Glutamatergic neuron (in vitro differentiated cells): Measurements from ENCODE around the gene SAMD4A. TPM values are rescaled to one million over a fixed set of nuclear protein-coding genes. Genes with fewer than 3 reads are reported as not detected.
A peak's percentile ranks its signal among the peaks of the same experiment; 100 is the strongest.

Source experiments
- DNase-seq: peaks from one replicate; pipeline ENCODE4 v3.0.0; 2022
- H3K27ac Mint-ChIP-seq: one replicate; pipeline ENCODE4 v1.8.0; 2020; ENCODE audit warnings: mild to moderate bottlenecking, mixed read lengths, inconsistent platforms; ENCODE audit not compliant: unreplicated experiment
- H3K27me3 Mint-ChIP-seq: one replicate; pipeline ENCODE4 v1.8.0; 2020; ENCODE audit warnings: mild to moderate bottlenecking, moderate library complexity, mixed read lengths, inconsistent platforms; ENCODE audit not compliant: unreplicated experiment
- H3K36me3 Mint-ChIP-seq: one replicate; pipeline ENCODE4 v1.8.0; 2020; ENCODE audit warnings: mild to moderate bottlenecking, mixed read lengths, inconsistent platforms; ENCODE audit not compliant: unreplicated experiment
- H3K4me1 Mint-ChIP-seq: one replicate; pipeline ENCODE4 v1.8.0; 2020; ENCODE audit warnings: mild to moderate bottlenecking, low read depth, mixed read lengths, inconsistent platforms; ENCODE audit not compliant: unreplicated experiment
- H3K4me3 Mint-ChIP-seq: one replicate; pipeline ENCODE4 v1.8.0; 2020; ENCODE audit warnings: mild to moderate bottlenecking, mixed read lengths, inconsistent platforms; ENCODE audit not compliant: unreplicated experiment
- H3K9me3 Mint-ChIP-seq: one replicate; pipeline ENCODE4 v1.8.0; 2020; ENCODE audit warnings: mild to moderate bottlenecking, moderate library complexity, mixed read lengths, inconsistent platforms; ENCODE audit not compliant: unreplicated experiment
- CTCF ChIP-seq: fragments of 200-600 bp; sonication (generic); IDR thresholded peaks from one replicate; pipeline ENCODE4 v1.5.0; 2021; ENCODE audit not compliant: partially characterized antibody, unreplicated experiment
- total RNA-seq: library from RNA; stranded (reverse); fragmentation: NEBNext Ultra II Directional; extraction: Animal tissue kit (Norgen Biotek cat#: 25700); gene quantifications from one replicate; pipeline ENCODE4 v1.2.1, GENCODE V29; 2021; ENCODE audit not compliant: unreplicated experiment

The SAMD4A gene
- total RNA-seq, 1 donor from 2014 or later, result 0.56 TPM

DNA sequence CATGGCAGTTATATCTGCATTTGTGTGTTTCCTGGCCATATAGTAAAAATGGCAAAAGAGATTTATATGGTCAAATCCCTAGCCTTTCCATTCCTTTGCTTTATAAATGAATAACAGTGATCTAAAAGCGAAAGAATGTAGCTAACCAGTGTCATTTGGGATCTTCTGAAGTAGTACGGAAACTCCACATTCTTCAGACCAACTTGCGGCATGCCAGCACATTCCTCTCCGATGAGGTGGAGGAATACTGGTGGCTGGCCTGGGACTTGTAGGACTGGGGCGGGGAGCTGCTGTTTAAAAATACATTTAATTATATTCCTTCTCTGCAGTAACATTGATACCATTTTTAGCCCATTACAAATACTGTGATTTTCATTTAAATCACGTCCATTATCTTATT lies 85.3 kb downstream of the SAMD4A start:
- Mint-ChIP-seq H3K36me3 (no peaks in the 10 kb centered on the region), H3K4me3 (no peak overlapping the region), H3K4me1 (peaks cover 7% of the 10 kb centered on the region), H3K27me3 (no peaks in the 10 kb centered on the region), H3K9me3 (no peaks in the 10 kb centered on the region), H3K27ac (no peak overlapping the region)
- TF ChIP-seq CTCF, result no peak
- DNase-seq, result no peak

- DNase-seq, result no peak
- no peaks in the 10 kb centered on the region for H3K27me3 Mint-ChIP-seq
- H3K4me1 Mint-ChIP-seq, result peaks cover 7% of the 10 kb centered on the region
- no peaks in the 10 kb centered on the region for H3K9me3 Mint-ChIP-seq
- no peaks in the 10 kb centered on the region for H3K36me3 Mint-ChIP-seq
- no peak overlapping the region for H3K4me3 Mint-ChIP-seq
- H3K27ac Mint-ChIP-seq, result peak overlapping the region; percentile 2
- no peak for TF ChIP-seq CTCF
Measured at GRCh38 chr14:54652605-54653052, 85.7 kb downstream of the SAMD4A start.

DNA sequence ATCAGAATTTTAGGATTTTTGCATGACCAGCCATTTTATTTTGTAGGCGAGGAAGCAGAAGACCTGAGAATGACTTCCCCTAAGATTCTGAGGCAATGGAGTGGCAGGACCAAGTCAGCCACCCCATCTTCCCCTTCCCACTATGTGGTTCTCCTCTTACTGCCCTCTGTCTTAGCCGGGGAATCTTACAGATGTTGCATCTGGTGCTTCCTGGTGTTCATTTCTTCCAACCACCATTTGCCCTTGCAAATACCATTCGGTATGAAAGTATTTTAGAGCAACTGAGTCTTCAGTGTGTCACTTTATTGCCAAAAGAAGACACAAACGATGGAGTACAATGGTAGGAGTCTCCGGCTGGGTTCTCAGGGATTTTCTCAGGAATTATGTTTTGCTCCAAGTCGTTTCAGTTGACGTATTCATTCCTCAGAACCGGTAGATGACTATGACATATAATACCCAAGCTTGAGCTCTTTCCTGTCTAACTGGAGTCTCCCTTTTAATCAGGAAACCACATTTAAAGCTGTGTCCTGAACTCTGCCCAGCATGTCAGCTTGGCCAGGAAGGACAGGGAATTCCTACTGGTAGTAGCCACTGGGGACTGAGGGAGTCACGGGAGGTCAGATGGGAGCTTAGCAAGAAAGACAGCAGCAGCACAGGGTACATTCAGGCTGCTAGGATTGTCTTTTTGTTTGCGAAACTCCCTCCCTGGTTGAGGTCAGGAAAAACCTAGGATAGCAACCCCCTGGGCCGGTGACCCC lies 87.0 kb downstream of the SAMD4A start:
- no peak overlapping the region for H3K27ac Mint-ChIP-seq
- H3K36me3 Mint-ChIP-seq, result no peaks in the 10 kb centered on the region
- TF ChIP-seq CTCF, result no peak
- no peaks in the 10 kb centered on the region for H3K27me3 Mint-ChIP-seq
- DNase-seq, result no peak
- no peak overlapping the region for H3K4me3 Mint-ChIP-seq
- peaks cover 4% of the 10 kb centered on the region for H3K9me3 Mint-ChIP-seq
- peaks cover 7% of the 10 kb centered on the region for H3K4me1 Mint-ChIP-seq

GRCh38 chr14:54654605-54655004 lies 87.7 kb downstream of the SAMD4A start:
- no peaks in the 10 kb centered on the region for H3K27me3 Mint-ChIP-seq
- DNase-seq, result no peak
- H3K4me3 Mint-ChIP-seq, result no peak overlapping the region
- peaks cover 7% of the 10 kb centered on the region for H3K4me1 Mint-ChIP-seq
- TF ChIP-seq CTCF, result no peak
- H3K27ac Mint-ChIP-seq, result no peak overlapping the region
- peaks cover 4% of the 10 kb centered on the region for H3K9me3 Mint-ChIP-seq
- H3K36me3 Mint-ChIP-seq, result no peaks in the 10 kb centered on the region

- no peak for TF ChIP-seq CTCF
Measured at GRCh38 chr14:54658836-54659235, 91.9 kb downstream of the SAMD4A start.

More at GRCh38 chr14:54658836-54659235, 91.9 kb downstream of the SAMD4A start:
- no peaks in the 10 kb centered on the region for H3K27me3 Mint-ChIP-seq
- H3K36me3 Mint-ChIP-seq, result no peaks in the 10 kb centered on the region
- H3K4me1 Mint-ChIP-seq, result peaks cover 3% of the 10 kb centered on the region
- H3K9me3 Mint-ChIP-seq, result peaks cover 4% of the 10 kb centered on the region
- no peak overlapping the region for H3K4me3 Mint-ChIP-seq
- DNase-seq, result no peak
- no peak overlapping the region for H3K27ac Mint-ChIP-seq
